OCI-M2 (cell line): ENCODE measurements around the gene UIMC1.

Experiments
- DNase-seq: peaks from one replicate; lab custom pipeline; 2025; ENCODE audit not compliant: unreplicated experiment; lab: John Stamatoyannopoulos, UW

Gene UIMC1

GRCh38 chr5:176955895-176956294, 50.7 kb downstream of the UIMC1 start:
- DNase-seq = no peak

DNA sequence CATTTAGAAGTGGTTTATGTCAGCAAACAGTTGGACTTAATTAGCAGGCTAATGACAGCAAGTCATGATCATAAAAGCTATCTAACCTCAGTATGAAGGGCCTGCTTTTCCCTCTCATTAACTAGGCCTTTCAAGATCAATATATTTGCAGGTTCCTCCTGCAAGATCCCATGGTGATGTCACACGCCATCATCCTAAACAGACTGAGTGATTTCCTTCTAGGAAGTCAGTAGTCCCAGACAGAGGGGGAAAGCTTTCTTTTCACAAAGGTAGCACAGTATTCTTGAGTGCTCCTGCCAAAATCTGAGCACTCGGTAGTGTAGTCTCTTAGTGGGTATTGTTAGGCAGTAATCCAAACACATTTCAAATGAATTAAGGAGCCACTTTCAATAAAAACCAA, 52.5 kb downstream of the UIMC1 start:
- no peak for DNase-seq

- no peak for DNase-seq
Measured at GRCh38 chr5:176952531-176953193, 53.9 kb downstream of the UIMC1 start.

GRCh38 chr5:176948458-176948857, 58.1 kb downstream of the UIMC1 start:
- no peak for DNase-seq

DNA sequence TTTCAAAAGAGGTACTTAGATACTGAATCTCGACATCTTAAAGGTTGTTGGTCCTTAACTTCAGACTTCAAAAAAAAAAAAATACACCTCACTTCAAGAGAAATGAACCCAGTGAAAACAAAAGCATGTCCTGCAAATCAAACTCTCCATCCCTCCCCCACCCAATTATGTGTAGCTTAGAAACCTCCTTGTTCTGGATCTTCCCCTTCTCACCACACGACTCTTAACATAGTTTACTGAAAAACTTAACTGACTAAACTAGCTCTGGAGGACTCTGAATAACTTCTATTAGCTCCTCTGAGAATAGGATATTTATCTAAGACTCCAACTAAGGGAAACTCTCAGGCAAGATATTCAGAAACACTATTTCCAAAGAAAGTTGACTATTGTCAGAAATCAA, 58.7 kb downstream of the UIMC1 start:
- DNase-seq = no peak

DNA sequence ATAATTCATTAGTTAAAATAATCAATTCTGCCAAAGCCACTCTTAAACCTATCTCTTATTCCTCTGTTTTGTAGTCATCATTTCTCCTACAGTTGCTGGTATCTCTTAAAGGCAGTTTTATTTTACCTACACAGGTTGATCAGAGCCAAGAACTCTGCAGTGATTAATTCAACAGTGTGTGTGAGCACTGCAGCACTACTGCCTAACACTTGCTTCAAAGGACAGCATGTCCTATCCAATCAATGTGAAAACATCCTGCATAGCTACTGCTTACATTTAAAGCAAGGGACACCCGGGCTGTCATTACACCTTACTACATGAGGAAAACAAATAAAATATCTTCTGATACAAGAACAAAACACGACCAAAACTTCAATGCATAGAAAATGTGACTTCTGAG, 62.3 kb downstream of the UIMC1 start:
- DNase-seq = no peak

- no peak for DNase-seq
Measured at GRCh38 chr5:176943816-176944215, 62.8 kb downstream of the UIMC1 start.

GRCh38 chr5:176941951-176942350, 64.6 kb downstream of the UIMC1 start:
- DNase-seq = no peak

GRCh38 chr5:176938472-176938871, 68.1 kb downstream of the UIMC1 start:
- no peak for DNase-seq

- DNase-seq = no peak
Measured at GRCh38 chr5:176935017-176935416, 71.6 kb downstream of the UIMC1 start.

DNA sequence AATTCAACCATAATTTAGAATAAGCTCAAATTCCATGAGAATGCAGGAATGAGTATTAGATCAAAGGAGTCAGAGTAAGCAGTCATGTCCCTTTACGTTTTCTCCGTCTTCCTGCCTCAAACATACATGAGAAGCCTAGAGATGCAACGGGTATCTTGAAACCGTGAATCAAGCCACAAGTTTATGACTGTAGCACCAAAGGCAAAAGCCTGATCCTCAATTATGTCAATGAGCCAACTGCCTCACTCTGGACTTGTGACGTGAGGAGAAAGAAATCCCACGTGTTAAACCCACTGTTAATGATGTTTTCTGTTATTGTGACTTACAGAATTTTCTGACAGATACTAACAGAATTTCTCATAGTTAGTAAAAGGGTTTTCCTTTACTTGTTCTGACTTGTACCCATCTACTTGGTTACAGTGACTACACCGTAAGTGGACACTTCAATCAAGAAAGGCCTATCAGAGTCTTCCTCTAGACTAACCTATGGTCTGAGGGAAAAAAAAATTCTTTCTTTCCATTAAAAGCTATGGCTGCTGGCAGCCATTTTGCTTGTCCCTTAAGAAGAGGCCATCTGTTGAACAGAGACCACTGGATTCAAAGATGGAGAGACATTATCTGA, 72.2 kb downstream of the UIMC1 start:
- no peak for DNase-seq

DNA sequence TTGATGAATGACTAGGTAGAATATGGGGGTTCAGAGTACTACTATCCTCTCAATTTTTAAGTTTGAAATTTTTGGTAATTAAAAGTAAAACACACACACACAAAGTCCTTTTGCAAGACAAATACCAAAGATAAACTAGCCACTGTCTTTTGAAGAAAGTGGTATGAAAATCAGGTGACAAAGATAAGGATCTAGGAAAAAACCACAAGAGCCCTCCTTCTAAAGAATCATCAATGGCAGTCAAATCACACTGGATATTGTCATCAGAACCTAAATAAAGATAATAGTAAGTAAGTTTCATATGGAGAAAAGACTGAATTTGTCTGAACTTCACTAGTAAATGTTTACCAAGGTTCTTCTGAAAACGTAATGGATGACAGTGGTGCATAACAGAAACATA, 76.9 kb downstream of the UIMC1 start:
- DNase-seq = no peak

DNA sequence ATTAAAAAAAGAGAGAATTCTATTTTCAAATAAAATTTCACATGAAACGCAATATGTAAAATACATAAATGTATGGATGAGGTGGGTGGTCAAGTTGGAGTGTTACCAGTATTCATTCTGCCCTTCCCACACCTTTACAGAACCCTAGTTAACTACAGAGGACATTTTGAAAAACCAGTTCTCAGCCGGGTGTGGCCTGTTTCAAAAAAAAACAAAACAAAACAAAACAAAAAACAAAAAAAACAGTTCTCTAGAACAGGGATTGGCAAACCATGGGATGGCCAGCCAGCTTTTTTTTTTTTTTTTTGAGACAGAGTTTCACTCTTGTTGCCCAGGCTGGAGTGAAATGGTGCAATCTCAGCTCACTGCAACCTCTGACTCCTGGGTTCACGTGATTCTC, 79.0 kb downstream of the UIMC1 start:
- DNase-seq = no peak

DNA sequence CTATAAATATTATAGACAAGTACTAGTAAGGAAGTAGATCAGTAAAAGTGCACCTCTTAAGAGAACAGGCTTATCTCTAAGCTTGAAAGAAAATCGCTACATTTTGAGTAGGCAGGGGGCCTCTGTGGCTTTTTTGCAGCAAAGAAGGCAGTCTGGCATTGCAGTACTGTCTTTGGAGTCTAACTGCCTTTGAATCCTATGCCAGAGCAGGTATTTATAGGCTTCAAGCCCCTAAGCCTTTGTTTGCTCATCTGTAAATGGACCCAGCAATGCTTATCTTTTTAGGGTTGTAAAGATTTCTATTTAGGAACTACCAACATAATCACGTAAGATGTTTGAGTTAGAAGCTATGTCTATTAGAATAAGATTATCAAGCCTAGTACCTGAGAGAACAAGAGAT, 83.8 kb downstream of the UIMC1 start:
- no peak for DNase-seq

DNA sequence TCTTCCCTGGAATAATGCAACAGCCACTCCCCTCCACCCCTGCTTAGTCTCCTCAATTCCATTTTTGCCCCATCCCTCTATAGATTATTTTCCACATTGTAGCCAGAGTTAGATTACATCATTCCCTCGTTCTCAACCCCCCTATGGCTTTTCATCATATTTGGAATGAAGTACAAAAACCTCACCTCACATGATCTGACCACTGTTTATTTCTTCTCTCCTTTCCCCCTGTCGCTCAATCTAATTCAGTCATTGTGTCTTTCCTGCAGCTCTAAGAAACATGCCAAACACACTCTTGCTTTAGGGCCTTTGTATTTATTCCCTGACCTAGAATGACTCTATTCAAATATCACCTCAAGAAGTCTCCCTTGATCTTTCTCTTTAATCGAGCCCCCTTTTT, 84.9 kb downstream of the UIMC1 start:
- no peak for DNase-seq

DNA sequence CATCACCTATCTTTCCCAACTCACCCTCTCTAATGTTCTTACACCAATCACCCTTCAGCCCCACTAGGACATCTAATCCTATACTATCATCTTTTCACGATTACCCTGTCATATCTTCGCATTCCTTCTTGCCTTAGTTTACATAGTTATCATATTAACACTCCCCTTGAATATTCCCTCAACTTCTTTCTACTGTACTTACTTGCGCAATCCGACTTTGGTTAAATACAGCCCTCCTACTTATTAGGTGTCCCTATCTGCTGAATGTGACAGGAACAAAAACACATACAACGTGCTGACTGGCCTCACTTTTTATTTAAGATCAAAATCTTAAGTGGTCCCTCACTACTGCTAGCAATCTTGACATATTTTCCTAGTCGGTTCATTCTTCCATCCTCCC, 88.0 kb downstream of the UIMC1 start:
- DNase-seq = no peak

DNA sequence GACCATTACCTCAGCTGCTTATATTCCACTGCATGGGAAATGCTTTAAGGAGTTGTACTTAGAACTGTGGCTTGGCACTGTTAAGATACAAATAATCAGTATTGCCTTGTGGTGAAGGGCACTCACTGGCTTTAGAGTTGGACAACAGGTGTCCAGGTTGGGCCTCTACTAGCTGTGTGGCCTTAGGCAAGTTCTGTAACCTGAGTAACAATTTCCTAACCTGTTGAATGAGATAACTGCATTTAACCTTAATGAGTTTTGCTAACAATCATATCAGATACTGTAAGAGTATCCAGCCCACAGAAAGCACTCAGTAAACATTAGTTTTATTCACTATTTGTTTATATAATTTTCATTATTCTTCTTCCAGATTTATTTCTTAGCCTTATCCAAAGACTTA, 90.2 kb downstream of the UIMC1 start:
- DNase-seq = no peak

- DNase-seq = no peak
Measured at GRCh38 chr5:176915906-176916305, 90.7 kb downstream of the UIMC1 start.

DNA sequence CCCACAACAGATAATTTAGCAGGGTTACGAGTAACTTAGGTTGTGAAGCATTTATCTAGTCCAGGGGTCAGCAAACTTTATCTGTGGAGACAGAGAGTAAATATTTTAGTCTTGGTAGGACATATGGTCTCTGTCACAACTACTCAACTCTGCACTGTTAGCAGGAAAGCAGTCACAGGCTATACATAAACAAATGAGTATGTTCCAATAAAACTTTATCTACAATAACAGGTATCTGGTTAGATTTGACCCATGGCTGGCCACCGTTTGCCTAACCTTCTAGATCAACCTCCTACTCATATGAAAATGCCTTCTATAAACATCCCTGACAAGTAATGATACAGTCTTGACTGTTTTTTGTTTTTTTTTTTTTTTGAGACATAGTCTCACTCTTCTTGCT, 94.5 kb downstream of the UIMC1 start:
- DNase-seq = no peak

- no peak for DNase-seq
Measured at GRCh38 chr5:176908675-176909368, 97.8 kb downstream of the UIMC1 start.

DNA sequence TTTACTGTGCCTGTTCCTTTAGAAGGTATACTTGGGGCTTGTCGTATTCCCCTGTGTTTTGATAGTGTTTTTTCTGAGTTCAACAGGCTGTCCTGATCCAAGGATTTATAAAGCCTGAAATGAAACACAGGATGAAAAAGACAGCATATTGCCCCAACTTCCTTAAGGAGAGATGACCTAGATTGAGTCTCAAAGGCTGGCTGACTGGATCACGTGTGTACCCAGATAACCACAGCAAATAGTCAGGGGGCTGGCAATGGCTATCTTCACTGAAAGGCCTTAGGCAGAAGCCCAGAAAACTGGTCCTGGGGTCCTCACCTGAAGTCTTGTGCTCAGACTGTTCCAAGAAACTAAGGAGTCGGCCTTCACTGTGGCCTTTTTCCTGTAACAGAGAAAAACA, 99.8 kb downstream of the UIMC1 start:
- DNase-seq = no peak

DNA sequence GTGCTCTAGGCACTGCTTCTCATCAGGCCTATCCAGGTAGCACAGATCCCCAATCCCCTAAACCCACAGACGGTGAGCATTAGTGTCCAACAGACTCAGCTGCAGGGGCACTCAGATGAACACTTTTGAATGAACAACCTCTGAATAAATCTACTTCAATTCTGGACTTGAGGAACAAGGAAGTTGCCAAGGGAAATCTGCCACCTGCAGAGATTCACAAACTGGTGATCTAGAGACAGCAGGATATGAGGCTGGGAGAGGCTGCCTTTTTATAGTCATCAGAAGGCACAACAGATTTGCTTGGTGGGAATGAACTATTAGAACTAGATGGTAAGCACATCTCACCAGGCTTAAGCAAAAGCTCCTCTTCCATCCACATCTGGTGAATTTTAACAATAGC, 100.5 kb downstream of the UIMC1 start:
- no peak for DNase-seq

DNA sequence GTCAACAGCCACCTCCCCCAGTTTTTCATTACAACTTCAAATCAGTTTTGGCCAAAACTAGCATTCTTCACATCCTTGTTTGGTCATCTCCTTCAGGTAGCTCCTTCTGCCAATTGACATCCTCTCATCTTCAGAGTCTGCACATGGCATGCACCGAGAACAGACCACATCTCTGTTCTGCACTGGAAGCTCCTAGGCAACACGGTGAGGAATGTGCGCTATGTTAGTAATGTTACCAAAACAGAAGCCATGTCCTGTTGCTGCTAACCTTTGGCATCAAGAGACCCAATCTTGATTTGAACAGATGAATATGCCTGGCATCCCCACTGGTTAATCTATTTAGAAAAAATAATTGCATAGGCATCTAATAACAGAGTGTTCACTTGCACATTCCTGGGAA, 102.3 kb downstream of the UIMC1 start:
- no peak for DNase-seq
